WI38 (cell line): ENCODE data around the gene SBSN.

Source experiments
- H3K4me3 ChIP-seq: 2 replicates; pipeline ENCODE4 v1.5.1; 2011; ENCODE audit warnings: low read depth, mild to moderate bottlenecking, control low read depth, low read length
- TF ChIP-seq, protein P1 (sequence below): IDR thresholded peaks from 2 replicates; pipeline ENCODE4 v1.5.1; 2012; ENCODE audit warnings: low read depth, mild to moderate bottlenecking, control low read depth, low read length

The SBSN gene

DNA sequence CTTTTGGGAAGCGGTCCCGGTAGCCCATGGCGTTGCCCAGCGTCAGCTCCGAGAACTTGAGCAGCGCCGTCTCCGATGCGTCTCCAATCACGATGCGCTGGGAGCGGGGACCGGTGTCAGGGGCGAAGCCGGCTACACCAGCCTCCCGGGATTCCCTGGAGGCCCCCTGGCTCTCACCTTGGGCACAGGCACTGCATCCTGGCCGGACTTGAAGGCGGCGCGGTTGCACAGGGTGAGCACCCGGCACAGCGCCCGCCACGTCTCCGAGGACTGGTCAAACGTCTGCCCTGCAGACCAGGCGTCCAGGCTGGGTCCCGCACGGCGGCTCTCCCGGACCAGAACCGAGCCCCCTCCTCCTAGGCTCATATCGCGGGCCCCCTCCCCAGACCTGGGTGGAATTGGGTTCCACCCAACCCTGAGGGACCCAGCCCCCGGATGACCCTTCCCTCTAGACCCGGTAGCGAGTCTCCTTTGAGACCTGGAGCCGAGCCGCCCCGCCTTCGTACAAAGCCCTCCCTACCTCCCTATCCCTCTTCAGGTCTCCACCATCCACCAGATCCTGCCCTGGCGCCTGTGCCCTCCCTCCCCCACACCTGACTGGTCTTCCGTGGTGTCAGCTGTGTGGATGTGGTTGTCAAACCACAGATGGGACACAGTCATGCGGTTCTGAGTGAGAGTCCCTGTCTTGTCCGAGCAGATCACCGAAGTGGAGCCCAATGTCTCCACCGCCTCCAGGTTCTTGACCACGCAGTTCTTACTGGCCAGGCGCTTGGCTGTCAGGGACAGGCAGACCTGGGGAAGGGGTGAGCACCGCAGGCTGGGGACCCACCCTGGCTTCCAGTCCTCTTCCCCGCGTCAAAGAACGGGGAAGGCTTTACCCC is 30.5 kb upstream of the SBSN start:
- H3K4me3 ChIP-seq = no peak overlapping the region

DNA sequence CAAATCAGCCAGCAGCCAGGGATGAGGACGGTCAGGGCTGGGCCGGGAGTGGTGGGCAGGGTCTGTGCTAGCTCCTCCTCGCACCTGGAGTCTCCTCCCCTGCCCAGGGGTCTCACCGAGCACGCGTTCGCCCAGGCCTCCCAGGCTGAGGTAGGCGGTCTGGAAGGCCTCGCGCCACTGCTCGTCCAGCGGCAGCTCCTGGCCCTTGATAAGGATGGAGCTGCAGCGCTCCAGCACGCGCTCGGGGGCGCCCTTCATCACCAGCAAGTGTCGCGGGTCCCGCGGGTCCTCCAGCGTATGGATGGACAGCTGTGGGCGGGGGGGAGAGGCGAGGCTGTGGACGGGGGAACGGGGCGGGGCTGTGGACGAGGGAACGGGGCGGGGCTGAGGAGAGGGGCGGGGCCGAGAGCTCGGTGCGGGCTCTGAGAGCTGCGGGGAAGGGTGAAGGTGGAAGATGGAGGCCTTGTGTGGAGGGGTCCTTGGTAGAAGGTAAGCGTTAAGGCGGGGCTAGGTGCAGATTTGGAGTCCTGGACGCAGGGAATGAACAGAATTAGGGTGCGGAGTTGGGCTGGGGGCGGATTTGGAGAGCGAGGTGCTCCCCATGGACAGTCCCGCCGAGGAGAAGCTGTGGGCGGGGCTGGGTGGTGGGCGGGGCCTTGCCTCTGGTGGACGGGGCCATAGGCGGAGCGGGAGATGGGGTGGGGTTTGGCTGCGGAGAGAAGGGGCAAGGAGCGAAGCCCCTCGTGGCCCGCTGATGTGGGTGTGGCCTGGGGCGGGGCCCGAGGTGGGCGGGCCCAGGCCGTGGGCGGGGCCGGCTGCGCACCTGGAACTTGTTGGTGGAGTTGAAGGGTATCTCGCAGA is 29.7 kb upstream of the SBSN start:
- no peak overlapping the region for H3K4me3 ChIP-seq
- TF ChIP-seq, protein P1, sequence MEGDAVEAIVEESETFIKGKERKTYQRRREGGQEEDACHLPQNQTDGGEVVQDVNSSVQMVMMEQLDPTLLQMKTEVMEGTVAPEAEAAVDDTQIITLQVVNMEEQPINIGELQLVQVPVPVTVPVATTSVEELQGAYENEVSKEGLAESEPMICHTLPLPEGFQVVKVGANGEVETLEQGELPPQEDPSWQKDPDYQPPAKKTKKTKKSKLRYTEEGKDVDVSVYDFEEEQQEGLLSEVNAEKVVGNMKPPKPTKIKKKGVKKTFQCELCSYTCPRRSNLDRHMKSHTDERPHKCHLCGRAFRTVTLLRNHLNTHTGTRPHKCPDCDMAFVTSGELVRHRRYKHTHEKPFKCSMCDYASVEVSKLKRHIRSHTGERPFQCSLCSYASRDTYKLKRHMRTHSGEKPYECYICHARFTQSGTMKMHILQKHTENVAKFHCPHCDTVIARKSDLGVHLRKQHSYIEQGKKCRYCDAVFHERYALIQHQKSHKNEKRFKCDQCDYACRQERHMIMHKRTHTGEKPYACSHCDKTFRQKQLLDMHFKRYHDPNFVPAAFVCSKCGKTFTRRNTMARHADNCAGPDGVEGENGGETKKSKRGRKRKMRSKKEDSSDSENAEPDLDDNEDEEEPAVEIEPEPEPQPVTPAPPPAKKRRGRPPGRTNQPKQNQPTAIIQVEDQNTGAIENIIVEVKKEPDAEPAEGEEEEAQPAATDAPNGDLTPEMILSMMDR = no peak

More for the DNA sequence above, 30.5 kb upstream of the SBSN start:
- TF ChIP-seq, protein P1 = no peak

DNA sequence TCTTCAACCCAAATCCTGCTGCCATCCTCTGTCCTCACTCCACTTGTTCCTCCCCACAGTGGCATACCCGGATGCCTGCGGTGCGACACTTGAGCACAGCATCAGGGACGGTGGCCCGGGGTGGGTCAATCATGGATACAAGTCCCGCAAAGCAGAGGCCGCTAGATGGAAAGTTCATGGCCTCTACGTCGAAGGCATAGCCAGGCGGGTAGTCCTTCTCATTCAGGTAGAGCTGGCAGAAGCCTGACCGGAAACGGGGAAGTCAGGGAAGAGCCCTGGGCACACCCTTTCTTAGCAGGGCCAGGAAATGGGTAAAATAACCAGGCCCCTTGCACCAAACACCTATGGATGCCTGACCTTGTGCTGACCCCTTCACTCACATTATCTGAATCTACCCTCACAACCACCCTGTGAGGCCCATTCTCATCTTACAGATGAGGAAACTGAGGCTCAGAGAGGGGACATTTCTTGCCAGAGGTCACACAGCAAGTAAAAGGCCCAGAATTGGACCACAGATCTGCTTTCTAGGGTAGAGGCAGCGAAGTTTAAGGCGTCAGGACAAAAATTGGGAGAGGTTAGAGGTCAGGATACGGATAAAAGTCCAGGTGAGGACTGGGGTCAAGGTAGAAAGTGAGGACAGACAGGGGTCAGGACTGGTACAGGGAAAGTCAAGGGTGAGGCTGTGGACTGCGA is 28.9 kb upstream of the SBSN start:
- no peak overlapping the region for H3K4me3 ChIP-seq
- TF ChIP-seq, protein P1 = no peak

DNA sequence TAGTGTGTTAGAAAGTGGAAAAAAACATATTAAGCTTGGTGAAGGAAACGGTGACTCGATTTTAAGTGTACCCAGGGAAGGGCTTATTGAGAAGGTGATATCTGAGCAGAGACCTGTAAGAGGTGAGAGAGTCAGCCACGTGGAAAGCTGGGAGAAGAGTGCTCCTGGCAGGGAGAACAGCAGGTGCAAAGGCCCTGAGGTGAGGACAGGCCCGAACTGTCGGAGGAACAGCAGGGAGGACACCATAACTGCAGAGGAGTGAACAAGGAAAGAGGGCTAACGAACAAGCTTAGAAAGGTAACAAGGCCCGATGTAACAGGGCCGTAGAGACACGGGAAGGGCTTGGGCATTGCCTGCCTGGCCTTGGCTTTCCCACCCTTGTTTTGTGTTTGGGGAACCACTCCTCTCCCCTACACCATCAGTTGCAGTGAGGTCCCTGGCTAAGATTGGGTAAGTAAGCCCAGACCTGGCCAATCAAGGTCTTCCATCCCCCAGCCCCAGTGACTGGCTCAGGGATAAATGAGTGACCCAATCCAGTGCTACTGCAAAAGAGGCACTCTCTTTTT is 28.0 kb upstream of the SBSN start:
- H3K4me3 ChIP-seq = no peak overlapping the region
- TF ChIP-seq, protein P1 = no peak

DNA sequence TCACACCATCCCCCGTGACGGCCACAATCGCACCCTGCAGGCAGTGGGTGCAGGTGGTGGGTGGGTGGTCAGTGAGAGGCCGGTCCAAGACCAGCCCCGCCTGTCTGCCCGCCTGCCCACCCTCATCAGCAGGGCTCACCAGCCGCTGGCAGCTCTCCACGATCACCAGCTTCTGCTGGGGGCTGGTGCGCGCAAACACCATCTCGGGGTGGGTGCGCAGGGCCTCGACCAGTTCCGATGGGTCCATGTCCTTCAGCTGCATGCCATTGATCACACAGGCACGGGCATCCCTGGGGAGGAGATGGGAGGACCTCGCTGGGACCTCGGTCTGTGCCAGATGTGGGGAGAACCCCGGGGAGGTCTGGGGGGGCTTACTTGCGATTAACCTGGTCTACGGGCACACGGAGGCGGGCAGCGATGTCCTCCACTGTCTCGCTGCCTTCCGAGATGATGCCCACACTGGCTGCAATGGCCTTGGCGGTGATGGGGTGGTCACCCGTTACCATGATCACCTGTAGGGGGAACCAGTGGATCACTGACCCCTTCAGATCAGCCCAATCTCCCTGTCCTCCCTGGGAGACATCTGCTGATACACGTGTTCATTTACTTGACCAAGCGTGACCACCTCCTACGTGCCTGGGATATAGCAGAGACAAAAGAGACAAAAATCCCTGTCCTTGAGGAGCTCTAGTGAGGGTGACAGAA is 27.3 kb upstream of the SBSN start:
- TF ChIP-seq, protein P1 = no peak
- no peak overlapping the region for H3K4me3 ChIP-seq

DNA sequence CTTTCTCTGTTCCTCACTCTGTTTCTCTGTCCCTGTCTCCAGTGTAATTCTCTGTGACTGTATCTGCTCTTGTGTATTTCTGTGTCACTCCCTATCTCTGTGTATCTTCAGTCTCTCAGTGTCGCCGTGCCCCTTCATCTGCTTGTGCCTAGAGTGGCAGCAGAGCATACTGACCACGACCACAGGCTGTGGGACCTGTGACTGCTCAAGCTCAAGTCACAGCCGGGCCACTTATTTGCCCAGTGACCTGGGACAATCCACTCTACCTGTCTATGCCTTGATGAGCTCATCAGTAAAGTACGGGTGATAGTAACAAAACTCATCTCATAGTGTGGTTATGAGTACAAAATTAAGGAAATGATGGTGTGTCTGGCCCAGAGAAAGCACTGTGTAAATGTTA is 26.0 kb upstream of the SBSN start:
- no peak overlapping the region for H3K4me3 ChIP-seq
- TF ChIP-seq, protein P1 = no peak
